HG02970 (cell line): ENCODE results near the gene RDH14.

Experiments
- ATAC-seq: cut with Tn5 transposase; IDR thresholded peaks from one replicate; pipeline ENCODE4 v1.9.1; 2021; ENCODE audit warnings: mild to moderate bottlenecking, moderate library complexity, moderate number of reproducible peaks; ENCODE audit not compliant: unreplicated experiment, low FRiP score

The RDH14 gene

GRCh38 chr2:18578033-18578432 lies 17.6 kb upstream of the RDH14 start:
- no peak for ATAC-seq

GRCh38 chr2:18566145-18566769 lies 5.8 kb upstream of the RDH14 start:
- no peak for ATAC-seq

GRCh38 chr2:18560797-18561085 lies 288 bp upstream of the RDH14 start:
- no peak for ATAC-seq

- ATAC-seq, result no peak
These were observed 872 bp downstream of the RDH14 start for GRCh38 chr2:18559531-18560030.

GRCh38 chr2:18558458-18558857 lies 2.0 kb downstream of the RDH14 start:
- ATAC-seq, result no peak

- no peak for ATAC-seq
These were observed 3.3 kb downstream of the RDH14 start for GRCh38 chr2:18557121-18557520.

- no peak for ATAC-seq
These were observed 7.9 kb downstream of the RDH14 start for GRCh38 chr2:18552351-18553077.

- ATAC-seq, result no peak
These were observed 8.8 kb downstream of the RDH14 start for GRCh38 chr2:18551623-18552022.

GRCh38 chr2:18551169-18551568 lies 9.3 kb downstream of the RDH14 start:
- no peak for ATAC-seq

- no peak for ATAC-seq
These were observed 10.0 kb downstream of the RDH14 start for GRCh38 chr2:18550433-18550832.

GRCh38 chr2:18549083-18549482 lies 11.4 kb downstream of the RDH14 start:
- no peak for ATAC-seq

GRCh38 chr2:18548621-18549020 lies 11.8 kb downstream of the RDH14 start:
- no peak for ATAC-seq

GRCh38 chr2:18546567-18546966 lies 13.9 kb downstream of the RDH14 start:
- no peak for ATAC-seq

- ATAC-seq, result no peak
These were observed 15.1 kb downstream of the RDH14 start for GRCh38 chr2:18545384-18545783.

GRCh38 chr2:18544171-18544570 lies 16.3 kb downstream of the RDH14 start:
- ATAC-seq, result no peak

- ATAC-seq, result no peak
These were observed 19.6 kb downstream of the RDH14 start for GRCh38 chr2:18540872-18541271.

GRCh38 chr2:18536697-18537096 lies 23.8 kb downstream of the RDH14 start:
- no peak for ATAC-seq

- no peak for ATAC-seq
These were observed 24.4 kb downstream of the RDH14 start for GRCh38 chr2:18536100-18536499.

GRCh38 chr2:18531194-18531593 lies 29.3 kb downstream of the RDH14 start:
- no peak for ATAC-seq

- no peak for ATAC-seq
These were observed 32.6 kb downstream of the RDH14 start for GRCh38 chr2:18527822-18528221.

- ATAC-seq, result no peak
These were observed 33.1 kb downstream of the RDH14 start for GRCh38 chr2:18527326-18527725.

- ATAC-seq, result no peak
These were observed 34.0 kb downstream of the RDH14 start for GRCh38 chr2:18526429-18526828.
